ENCODE data around the gene PEX6. TPM values are rescaled to one million over a fixed set of nuclear protein-coding genes. Genes with fewer than 3 reads are reported as not detected.

PEX6 gene
- total and polyA plus RNA-seq, 2 of the 13 experiments (the other 11 are each of a cell fraction or from before 2014, with no cell fraction given), result 5.1 to 6.7 TPM

- TF ChIP-seq GLMP (CRISPR knock-in tag; IDR thresholded peaks at IDR 0.05; ENCODE audit: borderline replicate concordance) (no peak), EHMT2 (IDR thresholded peaks at IDR 0.05; ENCODE audit: borderline replicate concordance, low read depth, low read length) (no peak; the same call in 1 of the 2 replicates), TRIM22 (IDR thresholded peaks at IDR 0.05) (no peak), IRF2 (CRISPR knock-in tag; IDR thresholded peaks at IDR 0.05) (peak; percentile 93), FOXC1 (CRISPR knock-in tag; IDR thresholded peaks at IDR 0.05; ENCODE audit: borderline replicate concordance) (peak; percentile 99), MLXIP (CRISPR knock-in tag; IDR thresholded peaks at IDR 0.05; ENCODE audit: borderline replicate concordance) (peak; percentile 62; the same call in 1 of the 2 replicates), ZNF556 (CRISPR knock-in tag; IDR thresholded peaks at IDR 0.05; ENCODE audit: borderline replicate concordance) (peak; percentile 99), AFF4 (CRISPR knock-in tag; IDR thresholded peaks at IDR 0.05) (no peak), STAG1 (CRISPR knock-in tag; IDR thresholded peaks at IDR 0.05) (no peak), ZNF501 (CRISPR knock-in tag; IDR thresholded peaks at IDR 0.05) (peak; percentile 99), ATM (IDR thresholded peaks at IDR 0.05; ENCODE audit: borderline replicate concordance) (no peak), CTCF (CRISPR knock-in tag; IDR thresholded peaks at IDR 0.05) (peak; percentile 46), CREM (IDR thresholded peaks at IDR 0.05) (peak; percentile 66), CREM (CRISPR knock-in tag; IDR thresholded peaks at IDR 0.05) (no peak)
Measured at GRCh38 chr6:42928986-42929820, 49.8 kb downstream of the PEX6 start, which contains the start of gene CNPY3 (continued).

Measured in HepG2 (cell line).